ENCODE measurements around the gene STX18.

STX18 gene

GRCh38 chr4:4432341-4433125 lies 109.3 kb downstream of the STX18 start:
- no peaks in the 10 kb centered on the region for H3K27me3 ChIP-seq (ENCODE audit: insufficient read depth, low read depth, severe bottlenecking)
- no peak for DNase-seq
- H3K9me3 ChIP-seq (ENCODE audit: severe bottlenecking): no peaks in the 10 kb centered on the region
- no peak overlapping the region for H3K27ac ChIP-seq
- peaks cover 12% of the 10 kb centered on the region for H3K36me3 ChIP-seq
- TF ChIP-seq CTCF (IDR thresholded peaks at IDR 0.05; ENCODE audit: low read depth, low read length): no peak
- H3K4me3 ChIP-seq (ENCODE audit: low read depth, low read length): no peak overlapping the region

- Histone ChIP-seq H3K36me3 (peaks cover 9% of the 10 kb centered on the region), H3K27ac (no peak overlapping the region), H3K4me3 (ENCODE audit: low read depth, low read length) (no peak overlapping the region), H3K27me3 (ENCODE audit: insufficient read depth, low read depth, severe bottlenecking) (no peaks in the 10 kb centered on the region), H3K9me3 (ENCODE audit: severe bottlenecking) (no peaks in the 10 kb centered on the region)
- DNase-seq: peak; percentile 82
- TF ChIP-seq CTCF (IDR thresholded peaks at IDR 0.05; ENCODE audit: low read depth, low read length): peak; percentile 94
Measured at GRCh38 chr4:4430492-4431195, 111.2 kb downstream of the STX18 start.

- Histone ChIP-seq H3K9me3 (ENCODE audit: severe bottlenecking) (no peaks in the 10 kb centered on the region), H3K27me3 (ENCODE audit: insufficient read depth, low read depth, severe bottlenecking) (no peaks in the 10 kb centered on the region), H3K27ac (peak overlapping the region; percentile 43), H3K4me3 (ENCODE audit: low read depth, low read length) (no peak overlapping the region), H3K36me3 (peaks cover 5% of the 10 kb centered on the region)
- no peak for TF ChIP-seq CTCF (IDR thresholded peaks at IDR 0.05; ENCODE audit: low read depth, low read length)
- DNase-seq: peak; percentile 71
Measured at GRCh38 chr4:4428966-4429875, 112.6 kb downstream of the STX18 start.

- no peak overlapping the region; the same call in 1 of the 2 replicates for H3K27ac ChIP-seq
- no peaks in the 10 kb centered on the region for H3K9me3 ChIP-seq (ENCODE audit: severe bottlenecking)
- no peak for TF ChIP-seq CTCF (IDR thresholded peaks at IDR 0.05; ENCODE audit: low read depth, low read length)
Measured at GRCh38 chr4:4427886-4428285, 114.0 kb downstream of the STX18 start.

GRCh38 chr4:4427121-4427870 lies 114.6 kb downstream of the STX18 start:
- Histone ChIP-seq H3K9me3 (ENCODE audit: severe bottlenecking) (no peaks in the 10 kb centered on the region), H3K27ac (no peak overlapping the region), H3K36me3 (peaks cover 6% of the 10 kb centered on the region; the same call in 1 of the 2 replicates), H3K4me3 (ENCODE audit: low read depth, low read length) (no peak overlapping the region), H3K27me3 (ENCODE audit: insufficient read depth, low read depth, severe bottlenecking) (no peaks in the 10 kb centered on the region)
- TF ChIP-seq CTCF (IDR thresholded peaks at IDR 0.05; ENCODE audit: low read depth, low read length): no peak
- no peak for DNase-seq

More at GRCh38 chr4:4427886-4428285, 114.0 kb downstream of the STX18 start:
- Histone ChIP-seq H3K4me3 (ENCODE audit: low read depth, low read length) (no peak overlapping the region), H3K36me3 (peaks cover 8% of the 10 kb centered on the region), H3K27me3 (ENCODE audit: insufficient read depth, low read depth, severe bottlenecking) (no peaks in the 10 kb centered on the region)
- no peak for DNase-seq

Measured in WERI-Rb-1 (cell line).